ENCODE results near the gene RNF20. TPM values are rescaled to one million over a fixed set of nuclear protein-coding genes. Genes with fewer than 3 reads are reported as not detected.
"Not testable (repeated sequence)": the region's sequence is repeated elsewhere in the genome, so short reads cannot be mapped to it uniquely, and the experiment has no call there.

RNF20 gene
- total and polyA plus RNA-seq, 10 donors, result 8.3 to 46.1 (median 23.3) TPM

DNA sequence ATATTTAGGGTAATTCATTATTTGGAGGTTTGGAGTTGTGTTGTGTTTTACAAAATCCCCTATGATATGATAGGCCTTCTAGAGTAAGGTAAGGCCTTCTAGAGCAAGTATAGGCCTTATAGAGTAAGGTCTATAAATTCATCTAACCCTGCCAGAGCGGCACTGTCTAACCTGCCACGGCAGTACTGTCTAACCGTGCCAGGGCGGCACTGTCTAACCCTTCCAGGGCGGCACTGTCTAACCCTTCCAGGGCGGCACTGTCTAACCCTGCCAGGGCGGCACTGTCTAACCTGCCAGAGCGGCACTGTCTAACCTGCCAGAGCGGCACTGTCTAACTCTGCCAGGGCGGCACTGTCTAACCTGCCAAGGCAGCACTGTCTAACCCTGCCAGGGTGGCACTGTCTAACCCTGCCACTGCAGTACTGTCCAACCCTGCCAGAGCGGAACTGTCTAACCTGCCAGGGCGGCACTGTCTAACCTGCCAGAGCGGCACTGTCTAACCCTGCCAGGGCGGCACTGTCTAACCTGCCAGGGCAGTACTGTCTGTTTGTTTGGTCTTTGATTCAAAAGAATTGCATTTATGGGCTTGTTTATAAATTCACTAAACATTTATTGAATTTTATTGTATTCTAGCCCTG, 9.6 kb downstream of the RNF20 start:
- intact Hi-C loops (cut with DNase I; ENCODE audit: low total_unique reads), result no loop called here
- DNase-seq, result no peak
- 94 to 100% (median 98%) methylated on average over 10 to 14 of the region's 14 CpGs for whole genome bisulfite sequencing, 5 donors
- no peak overlapping the region for H3K27ac ChIP-seq
- no peaks in the 10 kb centered on the region for H3K9me3 ChIP-seq
- H3K27me3 ChIP-seq (replicated peaks in 1 of 7), result no peaks in the 10 kb centered on the region
- H3K4me1 ChIP-seq, result peaks cover 0 to 9% (median 3%) of the 10 kb centered on the region in 6 donors
- H3K4me3 ChIP-seq, result no peak overlapping the region
- peaks cover 7 to 100% (median 74%) of the 10 kb centered on the region in 6 donors for H3K36me3 ChIP-seq
- TF ChIP-seq, protein P1, sequence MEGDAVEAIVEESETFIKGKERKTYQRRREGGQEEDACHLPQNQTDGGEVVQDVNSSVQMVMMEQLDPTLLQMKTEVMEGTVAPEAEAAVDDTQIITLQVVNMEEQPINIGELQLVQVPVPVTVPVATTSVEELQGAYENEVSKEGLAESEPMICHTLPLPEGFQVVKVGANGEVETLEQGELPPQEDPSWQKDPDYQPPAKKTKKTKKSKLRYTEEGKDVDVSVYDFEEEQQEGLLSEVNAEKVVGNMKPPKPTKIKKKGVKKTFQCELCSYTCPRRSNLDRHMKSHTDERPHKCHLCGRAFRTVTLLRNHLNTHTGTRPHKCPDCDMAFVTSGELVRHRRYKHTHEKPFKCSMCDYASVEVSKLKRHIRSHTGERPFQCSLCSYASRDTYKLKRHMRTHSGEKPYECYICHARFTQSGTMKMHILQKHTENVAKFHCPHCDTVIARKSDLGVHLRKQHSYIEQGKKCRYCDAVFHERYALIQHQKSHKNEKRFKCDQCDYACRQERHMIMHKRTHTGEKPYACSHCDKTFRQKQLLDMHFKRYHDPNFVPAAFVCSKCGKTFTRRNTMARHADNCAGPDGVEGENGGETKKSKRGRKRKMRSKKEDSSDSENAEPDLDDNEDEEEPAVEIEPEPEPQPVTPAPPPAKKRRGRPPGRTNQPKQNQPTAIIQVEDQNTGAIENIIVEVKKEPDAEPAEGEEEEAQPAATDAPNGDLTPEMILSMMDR (IDR thresholded peaks at IDR 0.05 in 8 of 11, conservative IDR thresholded peaks at IDR 0.05 in 3 of 11), result no peak
- no peak for TF ChIP-seq POLR2AphosphoS5 (IDR thresholded peaks at IDR 0.05)
- no peak for TF ChIP-seq POLR2A (IDR thresholded peaks at IDR 0.05)

DNA sequence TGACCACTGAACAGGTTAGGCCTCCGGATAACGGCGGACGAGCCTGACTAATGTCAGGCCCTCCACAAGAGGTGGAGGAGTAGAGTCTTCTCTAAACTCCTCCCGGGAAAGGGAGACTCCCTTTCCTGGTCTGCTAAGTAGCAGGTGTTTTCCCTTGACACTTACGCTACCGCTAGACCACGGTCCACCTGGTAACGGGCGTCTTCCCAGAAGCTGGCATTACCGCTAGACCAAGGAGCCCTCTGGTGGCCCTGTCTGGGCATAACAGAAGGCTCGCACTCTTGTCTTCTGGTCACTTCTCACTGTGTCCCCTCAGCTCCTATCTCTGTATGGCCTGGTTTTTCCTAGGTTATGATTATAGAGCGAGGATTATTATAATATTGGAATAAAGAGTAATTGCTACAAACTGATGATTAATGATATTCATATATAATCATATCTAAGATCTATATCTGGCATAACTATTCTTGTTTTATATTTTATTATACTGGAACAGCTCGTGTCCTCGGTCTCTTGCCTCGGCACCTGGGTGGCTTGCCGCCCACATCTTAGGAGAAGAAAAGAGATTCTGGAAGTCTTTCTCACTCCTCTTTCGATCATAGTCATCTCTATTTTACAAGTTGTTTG, 15.9 kb downstream of the RNF20 start:
- DNase-seq; H3K27me3 ChIP-seq (replicated peaks in 1 of 7); H3K27ac ChIP-seq; intact Hi-C loops (cut with DNase I; ENCODE audit: low total_unique reads); H3K4me3 ChIP-seq; H3K9me3 ChIP-seq; H3K4me1 ChIP-seq: not testable (repeated sequence)
- 86 to 96% (median 89%) methylated on average over 17 to 18 of the region's 18 CpGs for WGBS, 5 donors
- H3K36me3 ChIP-seq, result peaks cover 5 to 100% (median 93%) of the 10 kb centered on the region in 6 donors

DNA sequence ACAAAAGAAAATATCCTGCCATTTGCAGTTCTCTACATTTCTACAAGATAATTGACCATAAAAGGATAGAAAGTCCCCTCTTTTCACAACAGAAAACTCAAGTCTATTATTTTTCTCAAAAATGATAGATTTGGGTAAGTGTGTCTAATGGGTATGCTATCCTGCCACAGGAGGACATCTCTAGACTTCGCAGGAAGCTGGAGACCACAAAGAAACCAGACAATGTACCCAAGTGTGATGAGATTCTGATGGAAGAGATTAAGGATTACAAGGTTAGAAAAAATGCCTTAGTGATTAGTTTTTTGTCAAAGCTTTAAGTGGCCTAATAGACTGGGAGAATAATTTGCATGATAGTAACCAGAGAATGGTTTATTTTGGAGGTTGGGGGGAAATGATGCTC, 28.1 kb downstream of the RNF20 start:
- no peak for DNase-seq
- TF ChIP-seq POLR2A (IDR thresholded peaks at IDR 0.05), result no peak
- TF ChIP-seq, protein P1 (IDR thresholded peaks at IDR 0.05 in 8 of 11, conservative IDR thresholded peaks at IDR 0.05 in 3 of 11), result no peak
- no peak for TF ChIP-seq POLR2AphosphoS5 (IDR thresholded peaks at IDR 0.05)
- Histone ChIP-seq H3K36me3 (peaks cover 5 to 100% (median 87%) of the 10 kb centered on the region in 6 donors), H3K4me1 (no peaks in the 10 kb centered on the region), H3K9me3 (peaks cover 0 to 10% (median 2%) of the 10 kb centered on the region in 8 donors), H3K27me3 (replicated peaks in 1 of 7) (no peaks in the 10 kb centered on the region), H3K4me3 (no peak overlapping the region), H3K27ac (no peak overlapping the region)
- 84 to 95% (median 92%) methylated on average over 1 of the region's 1 CpG for WGBS, 5 donors
- intact Hi-C loops (cut with DNase I; ENCODE audit: low total_unique reads), result no loop called here

DNA sequence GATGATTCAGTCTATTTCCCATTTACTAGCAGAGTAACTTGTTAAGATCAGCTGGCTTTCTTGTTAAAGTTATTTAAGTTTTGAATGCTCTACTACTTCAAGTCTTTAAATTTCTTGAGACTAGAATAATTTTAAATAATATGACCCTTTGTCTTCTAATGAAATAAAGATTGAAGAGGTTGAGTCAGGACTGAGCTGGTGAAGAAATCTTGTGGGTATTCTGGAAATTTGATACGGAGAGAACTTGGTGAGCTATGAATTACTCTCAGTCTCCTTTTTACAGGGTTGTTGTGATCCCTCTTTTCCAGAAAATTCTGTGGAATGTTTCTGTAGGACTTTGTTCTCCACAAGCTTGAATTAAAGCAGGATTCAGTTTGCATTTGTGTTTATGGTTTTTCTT, 29.3 kb downstream of the RNF20 start:
- no peak for DNase-seq
- Histone ChIP-seq H3K27ac (no peak overlapping the region), H3K36me3 (peaks cover 5 to 100% (median 85%) of the 10 kb centered on the region in 6 donors), H3K27me3 (replicated peaks in 1 of 7) (no peaks in the 10 kb centered on the region), H3K9me3 (peaks cover 0 to 7% (median 2%) of the 10 kb centered on the region in 8 donors), H3K4me1 (no peaks in the 10 kb centered on the region), H3K4me3 (no peak overlapping the region)
- 95 to 99% (median 96%) methylated on average over 1 of the region's 1 CpG for WGBS, 5 donors
- intact Hi-C loops (cut with DNase I; ENCODE audit: low total_unique reads), result no loop called here
- TF ChIP-seq POLR2AphosphoS5 (IDR thresholded peaks at IDR 0.05) (no peak), POLR2A (IDR thresholded peaks at IDR 0.05) (no peak)
- TF ChIP-seq, protein P1 (IDR thresholded peaks at IDR 0.05 in 8 of 11, conservative IDR thresholded peaks at IDR 0.05 in 3 of 11), result no peak
